GM12865 (cell line): ENCODE results near the gene ZNF10.

ENCODE experiments used
- DNase-seq: peaks from one replicate; pipeline ENCODE4 v3.0.0; 2010; ENCODE audit warnings: low read depth
- H3K4me3 ChIP-seq: 2 replicates; pipeline ENCODE4 v1.5.1; 2011; ENCODE audit warnings: mild to moderate bottlenecking, low read depth, low read length, control low read depth
- CTCF ChIP-seq: IDR thresholded peaks from 2 replicates; pipeline ENCODE4 v1.5.1; 2011; ENCODE audit warnings: low read length, control low read depth, low read depth, inconsistent platforms; ENCODE audit not compliant: insufficient read depth; ENCODE audit errors: missing control alignments

The ZNF10 gene

GRCh38 chr12:133165776-133166175 lies 35.3 kb downstream of the ZNF10 start:
- no peak for TF ChIP-seq CTCF
- DNase-seq, result no peak
- H3K4me3 ChIP-seq, result no peak overlapping the region

GRCh38 chr12:133172491-133172890 lies 42.1 kb downstream of the ZNF10 start:
- no peak overlapping the region for H3K4me3 ChIP-seq
- TF ChIP-seq CTCF, result no peak
- no peak for DNase-seq

- no peak for DNase-seq
- no peak overlapping the region for H3K4me3 ChIP-seq
Observed at GRCh38 chr12:133174901-133175300, 44.5 kb downstream of the ZNF10 start.

GRCh38 chr12:133180669-133181068 lies 50.2 kb downstream of the ZNF10 start:
- 0 out of 2 replicates have a peak overlapping the region, but pooled peaks have one; percentile 98 for H3K4me3 ChIP-seq
- no peak for TF ChIP-seq CTCF

More at GRCh38 chr12:133174901-133175300, 44.5 kb downstream of the ZNF10 start:
- TF ChIP-seq CTCF, result no peak

GRCh38 chr12:133181238-133181959 lies 51.0 kb downstream of the ZNF10 start, which contains the start of gene ZNF268:
TSS of gene ZNF268 (plus strand) at chr12:133181495. CDS start at chr12:133181998, 503 bp downstream.
- DNase-seq, result peak; percentile 97
- peak within 1 kb of the TSS; percentile 98 for H3K4me3 ChIP-seq
- peak; percentile 86 for TF ChIP-seq CTCF

More at GRCh38 chr12:133180669-133181068, 50.2 kb downstream of the ZNF10 start:
- no peak for DNase-seq

- no peak overlapping the region for H3K4me3 ChIP-seq
- TF ChIP-seq CTCF, result no peak
- no peak for DNase-seq
Observed at GRCh38 chr12:133190176-133190575, 59.7 kb downstream of the ZNF10 start.
